HFFc6 (cell line): Measurements from ENCODE around the gene CDKN2A. TPM values are rescaled to one million over a fixed set of nuclear protein-coding genes. Genes with fewer than 3 reads are reported as not detected.

Experiments used
- DNase-seq: peaks from one replicate; pipeline ENCODE4 v3.0.0-alpha.2; 2018
- H3K27ac Mint-ChIP-seq: 2 replicates; pipeline ENCODE4 v1.8.0; 2020; ENCODE audit warnings: mild to moderate bottlenecking, mixed read lengths
- H3K27me3 Mint-ChIP-seq: 2 replicates; pipeline ENCODE4 v1.8.0; 2021; ENCODE audit warnings: mild to moderate bottlenecking, moderate library complexity, mixed read lengths; ENCODE audit not compliant: insufficient read depth
- H3K36me3 Mint-ChIP-seq: 2 replicates; pipeline ENCODE4 v1.8.0; 2021; ENCODE audit warnings: low read depth, mixed read lengths
- H3K4me1 Mint-ChIP-seq: 2 replicates; pipeline ENCODE4 v1.8.0; 2020; ENCODE audit warnings: low read depth, mixed read lengths
- H3K4me3 Mint-ChIP-seq: 2 replicates; pipeline ENCODE4 v1.8.0; 2020; ENCODE audit warnings: mild to moderate bottlenecking, moderate library complexity, mixed read lengths
- H3K9me3 Mint-ChIP-seq: 2 replicates; pipeline ENCODE4 v1.8.0; 2020; ENCODE audit warnings: mild to moderate bottlenecking, mixed read lengths
- total RNA-seq, 6 experiments: library from RNA; stranded (reverse); fragmentation: NEBNext Ultra II Directional; extraction: Animal tissue kit (Norgen Biotek cat#: 25700); gene quantifications; 2 replicates in 1 of 6; 3 replicates in 5 of 6; pipeline ENCODE4 v1.2.3, GENCODE V29; 2021
- TF ChIP-seq, protein P1 (sequence below): fragments of 200-600 bp; sonication (generic); IDR thresholded peaks from 2 replicates; pipeline ENCODE4 v1.5.0; 2021; ENCODE audit warnings: antibody characterized with exemption, mild to moderate bottlenecking

The CDKN2A gene
- total RNA-seq, 6 experiments from 2014 or later: 47.7 to 133 (median 121) TPM

- TF ChIP-seq, protein P1, sequence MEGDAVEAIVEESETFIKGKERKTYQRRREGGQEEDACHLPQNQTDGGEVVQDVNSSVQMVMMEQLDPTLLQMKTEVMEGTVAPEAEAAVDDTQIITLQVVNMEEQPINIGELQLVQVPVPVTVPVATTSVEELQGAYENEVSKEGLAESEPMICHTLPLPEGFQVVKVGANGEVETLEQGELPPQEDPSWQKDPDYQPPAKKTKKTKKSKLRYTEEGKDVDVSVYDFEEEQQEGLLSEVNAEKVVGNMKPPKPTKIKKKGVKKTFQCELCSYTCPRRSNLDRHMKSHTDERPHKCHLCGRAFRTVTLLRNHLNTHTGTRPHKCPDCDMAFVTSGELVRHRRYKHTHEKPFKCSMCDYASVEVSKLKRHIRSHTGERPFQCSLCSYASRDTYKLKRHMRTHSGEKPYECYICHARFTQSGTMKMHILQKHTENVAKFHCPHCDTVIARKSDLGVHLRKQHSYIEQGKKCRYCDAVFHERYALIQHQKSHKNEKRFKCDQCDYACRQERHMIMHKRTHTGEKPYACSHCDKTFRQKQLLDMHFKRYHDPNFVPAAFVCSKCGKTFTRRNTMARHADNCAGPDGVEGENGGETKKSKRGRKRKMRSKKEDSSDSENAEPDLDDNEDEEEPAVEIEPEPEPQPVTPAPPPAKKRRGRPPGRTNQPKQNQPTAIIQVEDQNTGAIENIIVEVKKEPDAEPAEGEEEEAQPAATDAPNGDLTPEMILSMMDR: no peak
- no peak for DNase-seq
- Mint-ChIP-seq H3K36me3 (0 out of 2 replicates have a peak, but pooled peaks cover 4% of the 10 kb centered on the region), H3K27ac (no peak overlapping the region), H3K9me3 (no peaks in the 10 kb centered on the region; the same call in 1 of the 2 replicates), H3K4me1 (peaks cover 14% of the 10 kb centered on the region), H3K4me3 (no peak overlapping the region), H3K27me3 (peaks cover 5% of the 10 kb centered on the region; the same call in 1 of the 2 replicates)
Measured at GRCh38 chr9:21945606-21946005, 48.6 kb downstream of the CDKN2A start.

DNA sequence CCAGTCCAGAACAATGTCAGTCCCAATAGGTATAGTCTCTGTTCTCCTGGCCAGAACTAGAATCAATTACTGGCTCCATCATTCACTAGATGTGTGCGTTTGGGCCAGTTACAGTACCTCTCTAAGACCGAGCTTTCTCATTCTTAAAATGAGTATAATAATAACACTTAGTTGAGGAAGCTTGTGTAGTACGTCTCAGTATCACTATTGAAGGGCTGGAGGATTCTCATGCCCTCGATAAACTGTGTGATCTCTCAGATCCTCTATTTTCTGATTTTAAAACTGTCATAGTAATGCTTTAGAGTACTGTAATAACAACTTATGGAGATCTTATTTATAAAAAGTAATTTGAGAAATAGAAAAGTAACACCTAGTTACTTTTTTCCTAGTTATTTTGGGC is 50.7 kb downstream of the CDKN2A start:
- H3K36me3 Mint-ChIP-seq: no peaks in the 10 kb centered on the region
- no peak for DNase-seq
- H3K9me3 Mint-ChIP-seq: no peaks in the 10 kb centered on the region

GRCh38 chr9:21941337-21941995 is 52.7 kb downstream of the CDKN2A start:
- H3K4me3 Mint-ChIP-seq: no peak overlapping the region
- DNase-seq: no peak
- H3K27ac Mint-ChIP-seq: no peak overlapping the region
- peaks cover 4% of the 10 kb centered on the region; the same call in 1 of the 2 replicates for H3K27me3 Mint-ChIP-seq
- H3K4me1 Mint-ChIP-seq: peaks cover 5% of the 10 kb centered on the region
- TF ChIP-seq, protein P1: no peak
- no peaks in the 10 kb centered on the region for H3K9me3 Mint-ChIP-seq
- H3K36me3 Mint-ChIP-seq: no peaks in the 10 kb centered on the region

More for the DNA sequence above, 50.7 kb downstream of the CDKN2A start:
- Mint-ChIP-seq H3K4me1 (no peaks in the 10 kb centered on the region), H3K27me3 (peaks cover 5% of the 10 kb centered on the region; the same call in 1 of the 2 replicates), H3K4me3 (no peak overlapping the region), H3K27ac (no peak overlapping the region)
- TF ChIP-seq, protein P1: no peak

- DNase-seq: peak; percentile 23
- peaks cover 2% of the 10 kb centered on the region for H3K36me3 Mint-ChIP-seq
Measured at GRCh38 chr9:21936161-21936560, 58.0 kb downstream of the CDKN2A start.

DNA sequence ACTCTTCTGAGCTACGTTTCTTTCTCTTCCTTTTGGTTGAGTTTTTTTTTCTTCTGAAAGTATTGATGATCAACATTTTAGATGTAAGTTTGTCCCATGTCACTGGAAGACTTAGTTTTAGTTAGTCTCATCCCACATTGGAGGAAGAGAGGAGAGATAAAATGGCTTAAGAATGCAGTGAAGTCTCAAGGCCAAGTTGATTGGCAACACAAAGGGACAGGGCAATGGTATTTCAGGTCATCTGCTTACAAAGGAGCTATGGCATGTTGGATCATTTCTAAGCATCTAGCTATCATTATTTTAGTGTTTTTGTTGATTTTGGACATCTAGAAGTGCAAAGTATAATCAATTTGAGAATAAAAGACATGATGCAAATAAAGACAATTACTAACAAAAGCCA is 58.6 kb downstream of the CDKN2A start:
- Mint-ChIP-seq H3K27me3 (no peaks in the 10 kb centered on the region), H3K36me3 (peaks cover 6% of the 10 kb centered on the region), H3K4me1 (peaks cover 47% of the 10 kb centered on the region), H3K27ac (no peak overlapping the region), H3K4me3 (no peak overlapping the region), H3K9me3 (no peaks in the 10 kb centered on the region)
- DNase-seq: no peak
- TF ChIP-seq, protein P1: no peak

More at GRCh38 chr9:21936161-21936560, 58.0 kb downstream of the CDKN2A start:
- no peak overlapping the region for H3K4me3 Mint-ChIP-seq
- H3K27ac Mint-ChIP-seq: no peak overlapping the region
- peaks cover 42% of the 10 kb centered on the region for H3K4me1 Mint-ChIP-seq
- TF ChIP-seq, protein P1: no peak
- no peaks in the 10 kb centered on the region for H3K9me3 Mint-ChIP-seq
- no peaks in the 10 kb centered on the region for H3K27me3 Mint-ChIP-seq
